Measurements from ENCODE around the gene MAGI3. TPM values are rescaled to one million over a fixed set of nuclear protein-coding genes. Genes with fewer than 3 reads are reported as not detected.

MAGI3 gene
- total and polyA plus RNA-seq, 3 experiments from 2014 or later, result 1.8 to 3.2 (median 3.1) TPM

DNA sequence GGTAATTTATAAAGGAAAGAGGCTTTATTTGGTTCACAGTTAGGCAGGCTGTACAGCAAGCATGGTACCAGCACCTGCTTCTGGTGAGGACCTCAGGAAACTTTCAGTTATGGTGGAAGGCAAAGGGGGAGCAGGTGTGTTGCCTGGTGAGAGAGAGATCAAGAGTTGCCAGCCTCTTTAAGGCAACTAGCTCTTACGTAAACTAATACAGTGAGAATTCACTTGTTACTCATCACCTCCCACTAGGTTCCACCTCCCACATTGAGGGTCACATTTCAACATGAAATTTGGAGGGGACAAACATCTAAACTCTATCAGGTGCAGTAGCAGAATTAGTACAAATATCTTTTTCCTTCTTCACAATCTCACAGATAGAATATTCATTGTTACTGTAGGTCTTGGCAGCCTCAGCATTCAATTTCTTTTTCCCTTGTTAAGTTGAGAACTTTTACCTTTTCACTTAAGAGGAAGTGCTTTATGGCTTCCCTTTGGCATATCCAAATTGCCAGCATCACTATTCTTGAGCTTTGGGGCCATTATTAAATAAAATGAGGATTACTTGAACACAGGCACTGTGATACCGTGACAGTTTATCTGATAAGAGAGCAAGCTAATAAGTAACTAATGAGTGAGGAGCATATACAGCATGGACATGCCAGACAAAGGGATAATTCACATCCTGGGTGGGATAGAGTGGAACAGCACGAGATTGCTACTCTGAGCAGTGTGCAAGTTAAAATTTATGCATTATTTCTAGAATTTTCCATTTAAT is 48.4 kb downstream of the MAGI3 start:
- H3K27ac ChIP-seq (ENCODE audit: low read depth, low read length), result no peak overlapping the region
- no peaks in the 10 kb centered on the region for H3K27me3 ChIP-seq (ENCODE audit: insufficient read depth, low read length, poor library complexity, severe bottlenecking)
- Mint-ChIP-seq H3K36me3 (no peaks in the 10 kb centered on the region), H3K9me3 (peaks cover 0 to 4% (median under 1%) of the 10 kb centered on the region in 5 donors), H3K4me1 (peaks cover 0 to 3% (median 0%) of the 10 kb centered on the region in 3 donors), H3K4me3 (no peak overlapping the region), H3K27ac (no peak overlapping the region), H3K27me3 (peaks cover 1 to 7% of the 10 kb centered on the region in 2 donors)
- no peaks in the 10 kb centered on the region for H3K36me3 ChIP-seq (ENCODE audit: insufficient read depth, low read length)
- CTCF ChIA-PET, result no interaction called here
- H3K4me3 ChIP-seq (ENCODE audit: low read length), result no peak overlapping the region
- no peaks in the 10 kb centered on the region for H3K4me1 ChIP-seq (ENCODE audit: insufficient read depth, low read length)
- POLR2A ChIA-PET, result no interaction called here
- DNase-seq, result no peak
- H3K9me3 ChIP-seq (ENCODE audit: low read length), result no peaks in the 10 kb centered on the region

DNA sequence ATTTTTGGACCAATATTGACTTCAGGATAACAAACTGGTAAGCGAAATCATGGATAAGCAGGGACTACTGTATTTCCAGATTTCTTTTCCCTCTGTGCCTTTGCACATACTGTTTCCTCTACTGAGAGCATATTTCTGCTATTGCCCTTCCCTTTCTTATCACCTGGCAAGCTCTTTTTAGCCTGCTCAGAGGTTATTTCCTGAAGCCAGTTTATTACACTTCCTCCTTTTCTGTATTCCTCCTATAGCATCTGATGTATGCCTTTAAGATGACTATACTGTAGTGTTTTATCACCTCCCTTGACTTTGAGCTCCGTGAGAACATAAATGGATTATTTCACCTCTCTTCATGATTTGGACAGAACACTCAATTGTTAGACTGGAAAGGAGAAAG is 49.0 kb downstream of the MAGI3 start:
- Mint-ChIP-seq H3K9me3 (peaks cover 4 to 8% (median 6%) of the 10 kb centered on the region in 5 donors), H3K36me3 (peaks cover 0 to 2% (median 0%) of the 10 kb centered on the region in 3 donors), H3K27ac (no peak overlapping the region), H3K4me1 (peaks cover 0 to 3% (median 0%) of the 10 kb centered on the region in 3 donors), H3K27me3 (peaks cover 1 to 7% of the 10 kb centered on the region in 2 donors), H3K4me3 (no peak overlapping the region)
- ChIA-PET CTCF (no interaction called here), POLR2A (no interaction called here)
- H3K4me3 ChIP-seq (ENCODE audit: low read length), result no peak overlapping the region
- H3K9me3 ChIP-seq (ENCODE audit: low read length), result no peaks in the 10 kb centered on the region
- no peak overlapping the region for H3K27ac ChIP-seq (ENCODE audit: low read depth, low read length)
- no peaks in the 10 kb centered on the region for H3K27me3 ChIP-seq (ENCODE audit: insufficient read depth, low read length, poor library complexity, severe bottlenecking)
- H3K4me1 ChIP-seq (ENCODE audit: insufficient read depth, low read length), result no peaks in the 10 kb centered on the region
- no peak for DNase-seq
- H3K36me3 ChIP-seq (ENCODE audit: insufficient read depth, low read length), result no peaks in the 10 kb centered on the region

DNA sequence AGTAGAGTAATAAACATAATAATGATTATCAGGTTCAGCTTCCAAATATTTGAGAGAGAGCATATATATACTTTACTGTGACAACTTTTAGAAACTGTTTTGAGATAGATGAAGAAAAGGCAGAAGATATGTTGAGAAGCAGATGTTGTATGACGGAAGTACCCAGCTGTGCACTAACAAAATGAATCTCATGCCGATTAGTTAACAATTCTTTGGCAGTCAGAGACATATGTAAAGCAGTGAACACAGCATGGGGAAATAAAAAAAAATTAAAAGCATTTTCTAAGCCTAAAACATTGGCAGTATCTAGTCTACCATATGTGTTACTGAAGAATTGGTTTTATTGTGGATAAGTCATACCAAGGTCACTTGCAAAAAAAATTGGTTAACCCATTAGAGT is 51.8 kb downstream of the MAGI3 start:
- Histone ChIP-seq H3K4me3 (ENCODE audit: low read length) (no peak overlapping the region), H3K36me3 (ENCODE audit: insufficient read depth, low read length) (no peaks in the 10 kb centered on the region), H3K4me1 (ENCODE audit: insufficient read depth, low read length) (no peaks in the 10 kb centered on the region), H3K9me3 (ENCODE audit: low read length) (peaks cover 7% of the 10 kb centered on the region), H3K27ac (ENCODE audit: low read depth, low read length) (no peak overlapping the region), H3K27me3 (ENCODE audit: insufficient read depth, low read length, poor library complexity, severe bottlenecking) (no peaks in the 10 kb centered on the region)
- H3K27ac Mint-ChIP-seq, result no peak overlapping the region
- H3K9me3 Mint-ChIP-seq, result peaks cover 12 to 31% (median 17%) of the 10 kb centered on the region in 5 donors
- H3K36me3 Mint-ChIP-seq, result peaks cover 0 to 16% (median 0%) of the 10 kb centered on the region in 3 donors
- peaks cover 0 to 3% (median 0%) of the 10 kb centered on the region in 3 donors for H3K4me1 Mint-ChIP-seq
- CTCF ChIA-PET, result no interaction called here
- peaks cover 1 to 7% of the 10 kb centered on the region in 2 donors for H3K27me3 Mint-ChIP-seq
- DNase-seq, result no peak
- H3K4me3 Mint-ChIP-seq, result no peak overlapping the region
- POLR2A ChIA-PET, result no interaction called here

DNA sequence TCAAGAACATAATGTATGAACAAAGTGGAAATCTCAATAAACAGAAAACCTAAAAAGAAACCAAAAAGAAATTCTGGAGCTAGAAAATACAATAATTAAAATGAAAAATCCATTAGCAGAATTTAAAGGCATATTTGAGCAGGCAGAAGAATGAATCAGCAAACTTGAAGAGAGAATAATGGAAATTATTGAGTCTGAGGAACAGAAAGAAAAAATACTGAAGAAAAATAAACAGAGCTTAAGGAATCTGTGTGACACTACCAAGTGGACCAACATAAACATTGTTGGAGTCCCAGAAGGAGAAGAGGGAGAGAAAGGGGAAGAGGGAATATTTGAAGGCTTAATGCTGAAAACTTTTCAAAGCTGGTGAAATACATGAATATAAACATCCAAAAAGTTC is 54.5 kb downstream of the MAGI3 start:
- CTCF ChIA-PET, result no interaction called here
- Mint-ChIP-seq H3K4me3 (no peak overlapping the region), H3K36me3 (peaks cover 0 to 17% (median 0%) of the 10 kb centered on the region in 3 donors), H3K9me3 (peaks cover 12 to 37% (median 19%) of the 10 kb centered on the region in 5 donors), H3K27ac (no peak overlapping the region), H3K4me1 (no peaks in the 10 kb centered on the region), H3K27me3 (peaks cover 2 to 3% of the 10 kb centered on the region in 2 donors)
- DNase-seq, result no peak
- POLR2A ChIA-PET, result interaction anchor here (0.6 kb wide), 1 partner anchor 55 kb away, joined by 3 read pairs; the partner anchor contains the start of gene MAGI3
- Histone ChIP-seq H3K4me1 (ENCODE audit: insufficient read depth, low read length) (no peaks in the 10 kb centered on the region), H3K27me3 (ENCODE audit: insufficient read depth, low read length, poor library complexity, severe bottlenecking) (no peaks in the 10 kb centered on the region), H3K27ac (ENCODE audit: low read depth, low read length) (no peak overlapping the region), H3K36me3 (ENCODE audit: insufficient read depth, low read length) (no peaks in the 10 kb centered on the region), H3K9me3 (ENCODE audit: low read length) (peaks cover 7% of the 10 kb centered on the region), H3K4me3 (ENCODE audit: low read length) (no peak overlapping the region)

DNA sequence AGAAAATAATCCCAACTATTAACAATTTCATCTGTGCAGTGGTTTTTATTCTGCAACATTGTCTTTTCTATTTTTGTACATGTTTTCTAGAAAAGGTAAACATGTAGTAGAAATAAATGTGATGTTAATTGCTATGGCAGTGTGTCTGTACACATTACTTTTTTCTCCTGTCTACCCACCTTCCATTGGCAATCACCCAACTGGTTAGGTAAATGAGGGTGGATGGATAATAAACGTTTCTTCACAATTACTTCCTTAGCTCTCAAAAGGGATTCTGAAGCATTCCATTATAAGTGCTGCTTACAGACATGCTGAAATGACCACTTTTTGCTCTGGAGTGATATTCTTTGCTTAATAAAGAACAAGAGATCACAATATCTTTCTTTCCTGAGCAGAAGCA is 61.4 kb downstream of the MAGI3 start:
- no peaks in the 10 kb centered on the region for H3K36me3 ChIP-seq (ENCODE audit: insufficient read depth, low read length)
- H3K4me1 ChIP-seq (ENCODE audit: insufficient read depth, low read length), result no peaks in the 10 kb centered on the region
- no peak overlapping the region for H3K4me3 Mint-ChIP-seq
- H3K36me3 Mint-ChIP-seq, result peaks cover 0 to 8% (median 0%) of the 10 kb centered on the region in 3 donors
- no peaks in the 10 kb centered on the region for H3K9me3 ChIP-seq (ENCODE audit: low read length)
- no peak overlapping the region for H3K27ac ChIP-seq (ENCODE audit: low read depth, low read length)
- DNase-seq, result no peak
- H3K9me3 Mint-ChIP-seq, result peaks cover 0 to 16% (median 1%) of the 10 kb centered on the region in 5 donors
- H3K27ac Mint-ChIP-seq, result no peak overlapping the region
- ChIA-PET POLR2A (no interaction called here), CTCF (no interaction called here)
- H3K27me3 Mint-ChIP-seq, result peaks cover 6 to 15% of the 10 kb centered on the region in 2 donors
- H3K4me3 ChIP-seq (ENCODE audit: low read length), result no peak overlapping the region
- no peaks in the 10 kb centered on the region for H3K27me3 ChIP-seq (ENCODE audit: insufficient read depth, low read length, poor library complexity, severe bottlenecking)
- H3K4me1 Mint-ChIP-seq, result no peaks in the 10 kb centered on the region

DNA sequence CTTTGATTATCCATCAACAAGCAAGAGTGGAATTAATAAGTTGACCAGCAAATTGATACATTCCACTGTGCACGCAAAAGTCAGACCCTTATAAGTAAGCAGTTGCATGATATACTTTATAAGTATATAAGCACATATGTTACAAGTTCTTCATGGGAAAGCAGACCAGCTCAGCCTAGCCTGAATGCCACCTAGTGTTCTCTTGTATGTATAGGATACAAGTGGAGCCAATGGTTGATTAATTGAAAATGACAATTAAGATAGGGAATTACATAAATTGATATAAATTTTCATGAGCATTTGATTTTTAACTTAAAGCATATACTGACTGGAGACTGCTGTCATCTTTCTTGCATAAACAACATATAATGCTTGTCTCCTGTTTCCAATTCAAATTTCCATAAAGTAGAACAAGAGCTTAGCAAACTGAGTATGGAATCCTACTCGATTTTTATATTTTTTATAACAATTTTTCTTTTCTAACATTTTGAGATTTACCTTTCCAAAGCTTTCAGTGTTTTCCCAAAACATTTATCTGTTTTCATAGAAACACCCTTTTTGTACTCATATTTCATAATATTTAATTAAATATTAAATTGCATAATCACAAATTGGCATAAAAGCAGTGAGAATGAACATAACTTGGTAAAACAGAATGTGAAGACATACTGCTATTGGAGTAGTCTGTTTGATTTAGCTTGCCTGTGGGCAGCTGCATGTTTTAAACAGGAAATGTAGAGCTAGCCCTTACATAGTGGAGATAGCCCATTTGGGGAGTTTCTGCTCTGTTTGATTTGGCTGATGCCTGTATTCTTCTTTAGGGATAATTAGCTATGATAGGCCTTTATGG is 62.8 kb downstream of the MAGI3 start:
- H3K4me3 ChIP-seq (ENCODE audit: low read length), result no peak overlapping the region
- Mint-ChIP-seq H3K4me1 (no peaks in the 10 kb centered on the region), H3K27me3 (peaks cover 9 to 21% of the 10 kb centered on the region in 2 donors), H3K4me3 (no peak overlapping the region), H3K27ac (no peak overlapping the region), H3K36me3 (peaks cover 0 to 12% (median 0%) of the 10 kb centered on the region in 3 donors), H3K9me3 (peaks cover 0 to 17% (median 4%) of the 10 kb centered on the region in 5 donors)
- no peaks in the 10 kb centered on the region for H3K27me3 ChIP-seq (ENCODE audit: insufficient read depth, low read length, poor library complexity, severe bottlenecking)
- no peaks in the 10 kb centered on the region for H3K9me3 ChIP-seq (ENCODE audit: low read length)
- H3K36me3 ChIP-seq (ENCODE audit: insufficient read depth, low read length), result no peaks in the 10 kb centered on the region
- CTCF ChIA-PET, result interaction anchor here (1.2 to 1.9 kb wide), 2 partner anchors 311 to 313 kb away, joined by 4 to 10 read pairs; no protein-coding TSS in a partner anchor
- POLR2A ChIA-PET, result no interaction called here
- H3K4me1 ChIP-seq (ENCODE audit: insufficient read depth, low read length), result no peaks in the 10 kb centered on the region
- no peak overlapping the region for H3K27ac ChIP-seq (ENCODE audit: low read depth, low read length)
- peak in 2 of 5 donors; percentile 3 to 42 for DNase-seq

DNA sequence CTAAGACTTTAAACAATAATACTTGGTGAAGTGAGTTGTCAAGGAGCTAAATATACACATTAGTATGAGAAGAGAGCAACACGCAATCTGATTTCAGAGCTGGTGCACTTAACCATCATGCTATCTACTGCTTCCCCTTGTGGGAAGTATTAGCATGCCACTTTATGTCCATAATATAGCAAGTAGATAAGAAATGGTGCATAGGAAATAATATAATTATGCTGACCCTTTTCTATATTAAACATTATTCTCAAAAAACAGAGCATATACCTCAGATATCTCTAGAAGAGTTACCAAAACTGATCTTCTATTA is 63.4 kb downstream of the MAGI3 start:
- ChIA-PET CTCF (interaction anchor here (1.2 to 1.9 kb wide), 2 partner anchors 312 to 314 kb away, joined by 4 to 10 read pairs; no protein-coding TSS in a partner anchor), POLR2A (no interaction called here)
- Mint-ChIP-seq H3K36me3 (peaks cover 0 to 13% (median 0%) of the 10 kb centered on the region in 3 donors), H3K9me3 (peaks cover 0 to 18% (median 5%) of the 10 kb centered on the region in 5 donors), H3K27ac (no peak overlapping the region), H3K27me3 (peaks cover 9 to 22% of the 10 kb centered on the region in 2 donors), H3K4me3 (no peak overlapping the region), H3K4me1 (no peaks in the 10 kb centered on the region)
- no peak for DNase-seq
- no peaks in the 10 kb centered on the region for H3K27me3 ChIP-seq (ENCODE audit: insufficient read depth, low read length, poor library complexity, severe bottlenecking)
- H3K27ac ChIP-seq (ENCODE audit: low read depth, low read length), result no peak overlapping the region
- no peaks in the 10 kb centered on the region for H3K9me3 ChIP-seq (ENCODE audit: low read length)
- H3K4me1 ChIP-seq (ENCODE audit: insufficient read depth, low read length), result no peaks in the 10 kb centered on the region
- no peak overlapping the region for H3K4me3 ChIP-seq (ENCODE audit: low read length)
- H3K36me3 ChIP-seq (ENCODE audit: insufficient read depth, low read length), result no peaks in the 10 kb centered on the region

DNA sequence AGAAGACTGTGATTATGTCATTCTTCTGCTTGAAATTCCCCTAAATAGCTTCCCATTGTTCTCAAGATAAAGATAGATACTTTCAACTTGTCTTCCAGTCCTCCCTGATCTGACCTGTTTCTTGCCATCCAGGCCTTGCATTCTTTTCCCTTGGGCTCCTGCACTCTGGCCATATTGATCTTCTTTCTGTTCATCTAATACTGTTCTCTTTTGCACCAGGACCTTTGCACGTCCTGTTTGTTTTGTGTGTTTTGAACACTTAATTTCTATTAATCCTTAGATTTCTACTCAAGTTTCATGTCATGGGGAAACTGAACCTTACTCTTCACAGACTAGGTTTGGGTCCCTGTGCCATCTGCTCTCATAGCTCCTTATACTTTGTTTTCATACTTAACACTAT is 65.1 kb downstream of the MAGI3 start:
- Histone ChIP-seq H3K9me3 (ENCODE audit: low read length) (no peaks in the 10 kb centered on the region), H3K27me3 (ENCODE audit: insufficient read depth, low read length, poor library complexity, severe bottlenecking) (no peaks in the 10 kb centered on the region), H3K4me1 (ENCODE audit: insufficient read depth, low read length) (no peaks in the 10 kb centered on the region), H3K4me3 (ENCODE audit: low read length) (no peak overlapping the region), H3K27ac (ENCODE audit: low read depth, low read length) (no peak overlapping the region), H3K36me3 (ENCODE audit: insufficient read depth, low read length) (no peaks in the 10 kb centered on the region)
- ChIA-PET CTCF (no interaction called here), POLR2A (no interaction called here)
- Mint-ChIP-seq H3K4me3 (no peak overlapping the region), H3K4me1 (no peaks in the 10 kb centered on the region), H3K27ac (no peak overlapping the region), H3K27me3 (peaks cover 4 to 17% of the 10 kb centered on the region in 2 donors), H3K9me3 (peaks cover 0 to 22% (median 6%) of the 10 kb centered on the region in 5 donors), H3K36me3 (peaks cover 0 to 21% (median 0%) of the 10 kb centered on the region in 3 donors)
- DNase-seq, result no peak
